ENCODE measurements around the gene NFYA. TPM values are rescaled to one million over a fixed set of nuclear protein-coding genes. Genes with fewer than 3 reads are reported as not detected.

Gene NFYA
- total RNA-seq, 1 experiment from 2014 or later: 31.9 TPM

GRCh38 chr6:41050536-41050935 is 22.2 kb upstream of the NFYA start:
- Histone ChIP-seq H2AFZ (no peak overlapping the region), H3K79me2 (ENCODE audit: low read depth) (no peaks in the 10 kb centered on the region), H3F3A (ENCODE audit: insufficient read depth, low read depth) (no peaks in the 10 kb centered on the region), H3K4me3 (no peak overlapping the region), H3K36me3 (ENCODE audit: low read depth) (no peaks in the 10 kb centered on the region), H4K20me1 (ENCODE audit: insufficient read depth) (no peaks in the 10 kb centered on the region), H3K9me3 (ENCODE audit: insufficient read depth, low read depth) (no peaks in the 10 kb centered on the region), H3K27me3 (ENCODE audit: insufficient read depth, low read depth) (no peaks in the 10 kb centered on the region), H3K9me2 (ENCODE audit: insufficient read depth) (no peaks in the 10 kb centered on the region), H3K27ac (no peak overlapping the region), H3K4me2 (no peak overlapping the region), H3K4me1 (replicated peaks; ENCODE audit: insufficient read depth) (no peaks in the 10 kb centered on the region)
- DNase-seq: no peak
- POLR2A ChIA-PET (ENCODE audit: unreplicated experiment): no interaction called here
- no TSS peak for BruUV-seq (replicated peaks)
- CTCF ChIA-PET: no interaction called here
- TF ChIP-seq EZH2 (IDR thresholded peaks at IDR 0.05; ENCODE audit: low read depth): no peak
- no peak for TF ChIP-seq CTCF (conservative IDR thresholded peaks at IDR 0.05)
- intact Hi-C loops (cut with micrococcal nuclease; ENCODE audit: unreplicated experiment): no loop called here

GRCh38 chr6:41051873-41052272 is 20.9 kb upstream of the NFYA start:
- no peaks in the 10 kb centered on the region for H4K20me1 ChIP-seq (ENCODE audit: insufficient read depth)
- no peak overlapping the region for H3K4me2 ChIP-seq
- no peaks in the 10 kb centered on the region for H3K9me3 ChIP-seq (ENCODE audit: insufficient read depth, low read depth)
- no peak overlapping the region for H3K27ac ChIP-seq
- no peaks in the 10 kb centered on the region for H3K27me3 ChIP-seq (ENCODE audit: insufficient read depth, low read depth)
- ChIA-PET POLR2A (ENCODE audit: unreplicated experiment) (no interaction called here), CTCF (no interaction called here)
- DNase-seq: no peak
- intact Hi-C loops (cut with micrococcal nuclease; ENCODE audit: unreplicated experiment): no loop called here
- H3K4me1 ChIP-seq (replicated peaks; ENCODE audit: insufficient read depth): no peaks in the 10 kb centered on the region
- H3K36me3 ChIP-seq (ENCODE audit: low read depth): no peaks in the 10 kb centered on the region
- no TSS peak for BruUV-seq (replicated peaks)
- no peaks in the 10 kb centered on the region for H3K79me2 ChIP-seq (ENCODE audit: low read depth)
- H3F3A ChIP-seq (ENCODE audit: insufficient read depth, low read depth): no peaks in the 10 kb centered on the region
- no peaks in the 10 kb centered on the region for H3K9me2 ChIP-seq (ENCODE audit: insufficient read depth)
- no peak overlapping the region for H2AFZ ChIP-seq
- H3K4me3 ChIP-seq: no peak overlapping the region
- no peak for TF ChIP-seq CTCF (conservative IDR thresholded peaks at IDR 0.05)
- no peak for TF ChIP-seq EZH2 (IDR thresholded peaks at IDR 0.05; ENCODE audit: low read depth)

GRCh38 chr6:41053041-41053440 is 19.7 kb upstream of the NFYA start, which contains the start of gene APOBEC2:
TSS of gene APOBEC2 (plus strand) at chr6:41053202. CDS start at chr6:41053348, 146 bp downstream.
- Histone ChIP-seq H3K27me3 (ENCODE audit: insufficient read depth, low read depth) (no peaks in the 10 kb centered on the region), H3K4me2 (no peak within 1 kb of the TSS), H2AFZ (no peak within 1 kb of the TSS), H3K79me2 (ENCODE audit: low read depth) (no peaks in the 10 kb centered on the region), H3K4me1 (replicated peaks; ENCODE audit: insufficient read depth) (no peaks in the 10 kb centered on the region), H3K9me3 (ENCODE audit: insufficient read depth, low read depth) (no peaks in the 10 kb centered on the region), H3F3A (ENCODE audit: insufficient read depth, low read depth) (no peaks in the 10 kb centered on the region), H4K20me1 (ENCODE audit: insufficient read depth) (no peaks in the 10 kb centered on the region), H3K4me3 (no peak within 1 kb of the TSS), H3K36me3 (ENCODE audit: low read depth) (no peaks in the 10 kb centered on the region), H3K27ac (no peak within 1 kb of the TSS), H3K9me2 (ENCODE audit: insufficient read depth) (no peaks in the 10 kb centered on the region)
- POLR2A ChIA-PET (ENCODE audit: unreplicated experiment): no interaction called here
- no TSS peak for BruUV-seq (replicated peaks)
- DNase-seq: no peak
- CTCF ChIA-PET: no interaction called here
- intact Hi-C loops (cut with micrococcal nuclease; ENCODE audit: unreplicated experiment): no loop called here
- TF ChIP-seq EZH2 (IDR thresholded peaks at IDR 0.05; ENCODE audit: low read depth): no peak
- TF ChIP-seq CTCF (conservative IDR thresholded peaks at IDR 0.05): no peak
